H4 (cell line): Measurements from ENCODE around the gene SEMA4G. TPM values are rescaled to one million over a fixed set of nuclear protein-coding genes. Genes with fewer than 3 reads are reported as not detected.

Source experiments
- DNase-seq: peaks from one replicate; pipeline ENCODE4 v3.0.0-alpha.2; 2015; ENCODE audit warnings: low spot score
- total RNA-seq: library from RNA; depleted of rRNA; stranded (reverse); fragments of >200 nt; shearing (Covaris generic); gene quantifications from 2 replicates; pipeline ENCODE4 v1.2.3, GENCODE V29; 2014

The SEMA4G gene
- total RNA-seq, 1 experiment from 2014 or later, result 0.89 TPM

GRCh38 chr10:100970076-100970913, 991 bp downstream of the SEMA4G start:
- no peak for DNase-seq

DNA sequence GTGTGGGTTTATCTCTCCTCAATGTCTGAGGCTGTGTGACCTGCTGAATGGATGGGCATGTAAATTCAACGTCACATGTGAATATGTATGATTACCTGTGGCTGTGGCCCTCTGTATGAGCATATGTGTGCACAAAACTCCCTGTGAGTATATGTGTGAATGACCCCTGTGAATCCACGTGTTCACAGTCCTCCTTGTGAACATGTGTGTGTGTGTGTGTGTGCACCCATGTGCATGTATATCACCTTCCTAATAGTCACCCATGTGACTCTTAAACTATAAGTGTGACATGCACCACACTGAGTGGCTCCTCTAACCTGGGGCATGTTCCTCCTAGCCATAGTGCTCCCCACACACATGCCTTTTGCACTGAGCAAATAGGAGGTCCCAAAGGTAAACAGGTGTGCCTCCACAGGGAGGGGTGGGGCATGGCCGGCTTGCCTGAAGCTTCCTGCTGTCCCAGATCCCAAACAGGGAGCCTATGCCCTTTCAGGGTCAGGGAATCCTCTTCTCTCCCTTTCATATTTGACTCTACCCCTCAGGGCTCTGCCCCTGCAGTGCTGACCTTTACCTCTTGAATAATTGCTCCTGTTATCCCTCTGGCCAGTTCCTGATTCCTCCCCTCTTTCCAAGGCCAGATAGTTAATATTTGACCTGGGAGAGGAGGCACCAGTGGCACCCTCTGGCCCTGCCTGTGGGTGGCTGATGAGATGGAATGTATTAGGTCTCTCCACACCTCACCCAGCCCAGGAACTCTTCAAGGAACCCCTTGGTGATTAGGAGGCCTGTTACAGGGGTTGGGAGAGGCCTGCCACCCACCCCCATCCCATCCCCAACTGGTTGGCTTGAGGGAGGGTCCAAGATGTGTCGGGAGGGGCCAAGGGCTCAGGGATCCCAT, 1.9 kb downstream of the SEMA4G start:
- DNase-seq, result no peak

- DNase-seq, result no peak
Observed at GRCh38 chr10:100972115-100972903, 3.0 kb downstream of the SEMA4G start.

DNA sequence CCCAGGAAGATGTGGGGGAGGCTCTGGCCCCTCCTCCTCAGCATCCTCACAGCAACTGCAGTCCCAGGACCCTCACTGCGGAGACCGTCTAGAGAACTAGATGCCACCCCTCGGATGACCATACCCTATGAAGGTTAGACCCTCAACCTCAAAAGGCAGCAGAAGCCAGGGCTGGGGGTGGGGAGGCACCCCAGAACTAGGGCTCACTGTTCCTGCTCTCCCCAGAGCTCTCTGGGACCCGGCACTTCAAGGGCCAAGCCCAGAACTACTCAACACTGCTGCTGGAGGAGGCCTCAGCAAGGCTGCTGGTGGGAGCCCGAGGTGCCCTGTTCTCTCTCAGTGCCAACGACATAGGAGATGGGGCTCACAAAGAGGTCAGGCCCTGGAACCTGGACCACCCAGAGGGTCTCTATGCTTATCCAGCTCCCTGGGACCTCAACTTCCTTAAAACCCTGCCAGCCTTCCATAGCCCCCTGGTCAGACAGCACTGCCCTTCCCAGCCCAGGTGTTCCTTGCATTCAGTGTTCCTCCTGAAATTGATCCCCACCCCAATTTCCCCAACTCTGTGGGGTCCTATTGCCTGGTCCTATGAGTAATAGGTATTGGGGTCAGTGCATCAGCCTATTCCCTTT, 3.7 kb downstream of the SEMA4G start:
- no peak for DNase-seq

- DNase-seq, result peak; percentile 36
Observed at GRCh38 chr10:100975397-100975796, 6.1 kb downstream of the SEMA4G start.

GRCh38 chr10:100976906-100977305, 7.6 kb downstream of the SEMA4G start:
- no peak for DNase-seq

DNA sequence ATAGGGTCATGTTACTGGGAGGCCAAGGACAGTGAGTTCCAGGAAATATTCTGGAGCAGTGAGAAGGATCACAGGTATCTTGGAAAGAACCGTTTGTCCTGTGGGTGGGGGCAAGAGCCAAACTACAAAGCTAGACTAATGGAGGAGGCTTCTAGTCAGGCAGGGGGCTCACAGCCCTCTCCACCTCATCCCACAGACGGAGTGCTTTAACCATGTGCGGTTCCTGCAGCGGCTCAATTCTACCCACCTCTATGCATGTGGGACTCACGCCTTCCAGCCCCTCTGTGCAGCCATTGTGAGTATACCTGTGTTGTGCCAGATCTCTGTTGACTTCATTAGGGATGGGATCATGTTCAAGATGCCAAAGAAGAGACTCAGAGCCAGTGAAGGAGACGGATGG, 8.1 kb downstream of the SEMA4G start:
- no peak for DNase-seq

DNA sequence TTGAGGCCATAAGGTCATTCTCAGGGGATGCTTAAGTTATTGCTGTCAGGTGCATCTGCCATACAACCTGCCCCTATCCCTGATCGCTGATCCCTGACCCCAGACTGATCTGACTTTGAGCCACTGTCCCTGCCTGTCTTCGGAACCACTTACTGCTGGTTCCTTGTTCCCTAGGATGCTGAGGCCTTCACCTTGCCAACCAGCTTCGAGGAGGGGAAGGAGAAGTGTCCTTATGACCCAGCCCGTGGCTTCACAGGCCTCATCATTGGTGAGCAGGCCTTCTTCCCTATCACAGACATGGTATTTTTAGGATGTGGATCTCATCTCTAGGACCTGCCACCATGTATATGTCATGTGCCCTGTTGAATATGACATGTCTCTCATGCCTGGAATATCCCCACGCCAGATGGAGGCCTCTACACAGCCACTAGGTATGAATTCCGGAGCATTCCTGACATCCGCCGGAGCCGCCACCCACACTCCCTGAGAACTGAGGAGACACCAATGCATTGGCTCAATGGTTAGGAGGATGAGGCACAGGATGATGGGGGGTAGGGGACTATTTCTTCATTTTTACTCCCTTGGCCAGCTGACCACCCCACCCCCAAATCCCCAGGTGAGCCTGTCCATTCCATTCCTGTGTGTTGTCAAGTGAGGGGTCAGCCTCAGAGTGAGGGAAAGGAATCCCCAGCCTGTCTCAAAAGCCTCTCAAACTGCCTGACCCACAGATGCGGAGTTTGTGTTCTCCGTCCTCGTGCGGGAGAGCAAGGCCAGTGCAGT, 9.0 kb downstream of the SEMA4G start:
- DNase-seq, result no peak

DNA sequence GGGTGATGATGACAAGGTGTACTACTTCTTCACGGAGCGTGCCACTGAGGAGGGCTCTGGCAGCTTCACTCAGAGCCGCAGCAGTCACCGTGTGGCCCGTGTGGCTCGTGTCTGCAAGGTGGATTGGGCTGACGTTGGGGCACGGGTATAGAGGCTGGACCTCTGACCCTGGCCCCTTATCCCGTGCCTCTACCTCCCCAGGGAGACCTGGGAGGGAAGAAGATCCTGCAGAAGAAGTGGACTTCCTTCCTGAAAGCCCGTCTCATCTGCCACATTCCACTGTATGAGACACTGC, 9.5 kb downstream of the SEMA4G start:
- no peak for DNase-seq

- no peak for DNase-seq
Observed at GRCh38 chr10:100979791-100980272, 10.5 kb downstream of the SEMA4G start.

DNA sequence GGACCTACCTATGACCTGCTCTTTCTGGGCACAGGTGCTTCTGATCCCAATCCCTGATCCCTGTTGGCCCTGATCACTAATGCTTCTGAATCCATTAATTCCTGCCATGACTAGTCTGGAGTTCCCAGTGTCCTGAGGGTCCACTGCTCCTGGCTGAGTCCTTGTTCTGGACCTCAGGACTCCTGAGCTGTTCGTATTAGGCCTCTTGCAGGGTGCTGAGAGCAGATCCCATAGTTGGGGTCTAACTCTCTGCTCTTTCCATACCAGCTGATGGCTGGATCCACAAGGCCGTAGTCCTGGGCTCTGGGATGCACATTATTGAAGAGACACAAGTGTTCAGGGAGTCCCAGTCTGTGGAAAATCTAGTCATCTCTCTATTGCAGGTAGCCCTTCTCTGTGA, 11.0 kb downstream of the SEMA4G start:
- DNase-seq, result no peak

GRCh38 chr10:100980711-100981110, 11.4 kb downstream of the SEMA4G start:
- no peak for DNase-seq

GRCh38 chr10:100981178-100981772, 12.0 kb downstream of the SEMA4G start:
- DNase-seq, result no peak

GRCh38 chr10:100982916-100983830, 13.9 kb downstream of the SEMA4G start:
- no peak for DNase-seq

DNA sequence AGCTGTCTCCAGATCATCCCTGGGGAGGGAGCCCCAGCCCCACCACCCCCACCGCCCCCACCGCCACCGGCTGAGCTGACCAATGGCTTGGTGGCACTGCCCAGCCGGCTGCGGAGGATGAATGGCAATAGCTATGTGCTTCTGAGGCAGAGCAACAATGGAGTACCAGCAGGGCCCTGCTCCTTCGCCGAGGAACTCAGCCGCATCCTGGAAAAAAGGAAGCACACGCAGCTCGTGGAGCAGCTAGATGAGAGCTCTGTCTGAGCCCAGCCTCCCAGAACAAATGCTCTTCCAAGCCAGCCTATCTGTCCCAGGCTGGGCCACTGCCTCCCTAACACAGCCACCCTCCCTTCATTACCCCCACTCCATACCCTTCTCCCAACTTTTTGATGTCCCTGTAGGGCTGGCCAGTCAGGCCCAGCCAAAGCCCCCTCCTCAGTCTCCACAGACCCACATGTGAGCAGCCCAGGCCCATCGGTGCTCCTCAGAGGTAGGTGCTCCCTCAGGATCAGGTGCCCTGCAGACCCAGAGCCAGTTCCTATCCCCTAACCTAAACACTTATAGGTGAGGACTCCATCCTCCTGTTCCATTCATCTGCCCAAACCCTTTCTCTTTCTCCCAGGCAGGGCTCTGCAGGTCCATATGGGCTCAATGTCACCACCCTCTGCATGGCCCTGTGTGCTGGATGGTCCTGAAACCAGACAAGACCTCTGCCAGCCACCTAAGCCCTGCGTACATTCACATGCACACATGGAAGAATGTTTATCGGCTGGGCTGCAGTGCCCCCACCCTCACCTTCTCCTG, 14.8 kb downstream of the SEMA4G start:
- DNase-seq, result no peak

- DNase-seq, result no peak
Observed at GRCh38 chr10:100984672-100985177, 15.4 kb downstream of the SEMA4G start.

GRCh38 chr10:100985336-100985735, 16.0 kb downstream of the SEMA4G start:
- no peak for DNase-seq

DNA sequence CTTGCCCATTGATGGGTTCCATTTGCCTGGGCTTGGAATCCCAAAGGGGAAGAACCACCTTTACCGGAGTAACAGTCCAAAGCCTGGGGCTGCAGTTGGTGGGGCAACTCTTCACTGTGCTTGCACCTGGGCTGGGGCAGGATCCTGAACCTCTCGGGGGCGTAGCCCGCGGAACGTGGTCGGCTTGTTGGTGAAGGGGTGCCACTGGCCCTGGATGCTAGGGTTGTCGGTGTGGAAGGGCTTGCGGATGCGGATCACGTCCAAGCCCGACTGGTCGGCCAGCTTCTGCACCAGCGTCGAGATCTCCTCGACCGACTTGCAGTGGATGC, 17.3 kb downstream of the SEMA4G start:
- DNase-seq, result no peak
